SHP77 (cell line): ENCODE measurements around the gene CLDN4.
A peak's percentile ranks its signal among the peaks of the same experiment; 100 is the strongest.
"Not testable (repeated sequence)": the region's sequence is repeated elsewhere in the genome, so short reads cannot be mapped to it uniquely, and the experiment has no call there.

Experiments
- DNase-seq, 2 experiments: peaks; one replicate each; lab custom pipeline; 2025; lab: John Stamatoyannopoulos, UW

The CLDN4 gene, protein sequence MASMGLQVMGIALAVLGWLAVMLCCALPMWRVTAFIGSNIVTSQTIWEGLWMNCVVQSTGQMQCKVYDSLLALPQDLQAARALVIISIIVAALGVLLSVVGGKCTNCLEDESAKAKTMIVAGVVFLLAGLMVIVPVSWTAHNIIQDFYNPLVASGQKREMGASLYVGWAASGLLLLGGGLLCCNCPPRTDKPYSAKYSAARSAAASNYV

GRCh38 chr7:73830681-73831583 is at the start of gene CLDN4:
CLDN4 (plus strand) TSS chr7:73830996; CDS start chr7:73831202, 206 bp downstream.
- peak; percentile 62 to 77 for DNase-seq

DNA sequence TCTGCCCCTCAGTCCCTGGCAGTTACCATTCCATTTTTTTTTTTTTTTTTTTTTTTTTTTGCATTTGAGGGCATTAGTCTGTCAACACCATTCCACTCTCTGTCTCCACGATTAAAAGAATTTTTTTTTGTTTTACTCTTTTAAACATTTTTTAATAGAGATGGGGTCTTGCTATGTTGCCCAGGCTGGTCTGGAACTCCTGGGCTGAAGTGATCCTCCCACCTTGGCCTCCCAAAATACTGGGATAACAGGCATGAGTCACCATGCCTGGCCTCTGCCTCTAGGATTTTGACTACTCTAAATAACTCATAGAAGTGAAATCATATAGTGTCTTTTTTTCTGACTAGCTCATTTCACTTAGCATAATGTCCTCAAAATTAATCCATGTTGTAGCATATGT is 44.2 kb upstream of the CLDN4 start:
- DNase-seq: no peak

- not testable (repeated sequence) for DNase-seq
Measured at GRCh38 chr7:73787786-73788048, 43.1 kb upstream of the CLDN4 start.

DNA sequence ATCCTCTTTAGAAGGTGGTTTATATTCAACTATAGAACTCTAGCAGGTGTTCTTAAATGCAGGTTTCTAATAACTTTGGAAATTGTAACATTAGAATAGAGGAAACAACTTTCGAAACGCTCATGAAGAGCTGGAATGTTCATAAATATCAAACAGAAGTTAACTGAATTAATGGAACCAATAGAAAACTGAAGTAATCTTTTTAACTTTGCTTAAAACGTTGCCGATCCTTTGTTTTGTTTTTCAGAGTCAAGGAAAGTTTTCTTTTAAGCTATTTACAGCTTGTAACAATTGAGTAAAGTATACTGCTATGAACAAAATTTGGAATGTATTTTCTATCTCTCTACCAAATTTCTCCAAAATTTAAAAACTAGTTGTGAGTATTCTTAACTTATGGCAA is 41.7 kb upstream of the CLDN4 start:
- no peak for DNase-seq

GRCh38 chr7:73791170-73791690 is 39.6 kb upstream of the CLDN4 start:
- DNase-seq: not testable (repeated sequence)

- not testable (repeated sequence) for DNase-seq
Measured at GRCh38 chr7:73795188-73795587, 35.6 kb upstream of the CLDN4 start.

- not testable (repeated sequence) for DNase-seq
Measured at GRCh38 chr7:73796656-73797055, 34.1 kb upstream of the CLDN4 start.

GRCh38 chr7:73797176-73797575 is 33.6 kb upstream of the CLDN4 start:
- DNase-seq: not testable (repeated sequence)

DNA sequence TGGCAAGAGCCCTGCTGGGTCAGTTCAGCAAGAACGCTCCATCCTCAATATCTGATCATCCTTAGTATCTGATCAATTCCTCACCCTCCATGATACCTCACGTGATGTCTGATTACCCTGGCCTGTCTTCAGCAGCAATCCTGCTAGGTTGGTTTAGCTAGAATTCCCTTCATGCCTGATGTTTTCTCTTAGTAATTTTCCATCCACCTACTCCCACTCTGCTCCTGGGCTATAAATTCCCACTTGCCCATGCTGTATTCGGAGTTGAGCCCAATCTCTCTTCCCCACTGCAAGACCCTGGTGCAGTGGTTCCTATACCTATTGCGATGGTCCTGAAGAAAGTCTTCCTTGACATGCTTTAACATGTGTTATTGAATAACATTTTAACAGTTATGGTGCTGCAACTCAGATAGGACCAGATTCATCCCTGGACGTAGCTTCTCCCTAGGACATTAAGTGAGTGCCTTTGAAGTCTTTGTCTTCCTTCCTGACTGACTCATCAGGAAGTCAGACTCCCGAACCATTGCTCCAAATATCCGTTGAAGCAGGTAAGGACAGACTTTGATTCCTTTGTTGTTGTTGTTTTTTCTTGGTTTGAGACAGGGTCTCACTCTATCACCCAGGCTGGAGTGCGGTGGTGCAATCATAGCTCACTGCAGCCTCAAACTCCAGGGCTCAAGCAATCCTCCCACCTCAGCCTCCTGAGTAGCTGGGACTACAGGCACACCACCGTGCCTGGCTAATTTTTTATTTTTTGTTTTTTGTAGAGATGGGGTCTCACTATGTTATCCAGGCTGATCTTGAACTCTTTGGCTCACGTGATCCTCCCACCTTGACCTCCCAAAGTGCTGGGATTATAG is 31.3 kb upstream of the CLDN4 start:
- no peak for DNase-seq

GRCh38 chr7:73801577-73801976 is 29.2 kb upstream of the CLDN4 start:
- no peak for DNase-seq

DNA sequence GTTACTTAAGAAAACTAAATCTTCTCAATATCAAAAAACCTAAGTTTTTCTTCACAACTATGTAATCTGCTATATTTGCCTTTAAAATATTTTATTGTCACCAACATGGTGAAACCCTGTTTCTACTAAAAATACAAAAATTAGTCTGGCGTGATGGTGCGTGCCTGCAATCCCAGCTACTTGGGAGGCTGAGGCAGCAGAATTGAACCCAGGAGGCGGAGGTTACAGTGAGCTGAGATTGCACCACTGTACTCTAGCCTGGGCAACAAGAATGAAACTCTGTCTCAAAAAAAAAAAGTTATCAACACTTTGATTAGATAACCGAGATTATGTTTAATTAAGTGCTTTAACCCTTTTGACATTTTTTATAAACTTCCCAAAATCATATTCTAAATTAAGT is 28.3 kb upstream of the CLDN4 start:
- DNase-seq: no peak

- no peak for DNase-seq
Measured at GRCh38 chr7:73809467-73809951, 21.3 kb upstream of the CLDN4 start.

GRCh38 chr7:73810998-73811360 is 19.8 kb upstream of the CLDN4 start:
- no peak for DNase-seq

DNA sequence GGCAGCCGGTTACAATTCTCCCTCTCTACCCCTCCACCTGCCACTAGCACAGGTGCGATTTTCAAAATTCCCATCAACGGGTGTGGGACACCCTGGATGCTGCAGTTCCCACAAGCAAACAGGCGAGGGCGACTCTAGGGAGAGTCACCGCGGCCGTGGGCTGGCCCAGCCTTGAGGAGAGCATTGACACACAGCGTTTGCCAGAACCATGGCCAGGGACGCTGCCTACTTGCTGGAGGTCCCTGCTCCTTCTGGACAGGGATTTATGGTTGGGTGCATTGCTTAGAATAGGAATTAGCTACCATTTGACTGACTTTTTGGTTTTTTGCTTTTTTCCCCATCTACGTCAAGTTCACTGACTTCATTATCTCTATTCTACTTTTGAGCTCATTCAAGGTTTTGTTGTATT is 19.0 kb upstream of the CLDN4 start:
- peak; percentile 60 to 69 for DNase-seq

DNA sequence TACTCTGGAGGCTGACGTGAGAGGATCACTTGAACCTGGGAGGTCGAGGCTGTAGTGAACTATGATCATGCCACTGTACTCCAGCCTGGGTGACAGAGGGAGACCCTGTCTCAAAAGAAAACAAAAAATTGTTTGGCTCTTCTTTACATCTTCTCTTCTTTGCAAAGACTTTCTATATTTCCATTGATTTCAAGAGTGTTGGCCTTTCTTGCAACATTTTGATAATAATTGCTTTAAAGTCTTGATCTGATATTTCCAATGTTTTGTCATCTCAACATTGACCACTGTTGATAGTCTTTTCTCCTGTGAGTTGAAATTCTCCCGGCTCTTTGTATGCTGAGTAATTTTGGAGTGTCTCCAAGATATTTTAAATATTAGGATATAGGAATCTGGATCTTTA is 17.8 kb upstream of the CLDN4 start:
- DNase-seq: no peak

GRCh38 chr7:73815436-73815835 is 15.4 kb upstream of the CLDN4 start:
- no peak for DNase-seq

- DNase-seq: no peak
Measured at GRCh38 chr7:73817121-73817520, 13.7 kb upstream of the CLDN4 start.

- no peak for DNase-seq
Measured at GRCh38 chr7:73820013-73820412, 10.8 kb upstream of the CLDN4 start.

DNA sequence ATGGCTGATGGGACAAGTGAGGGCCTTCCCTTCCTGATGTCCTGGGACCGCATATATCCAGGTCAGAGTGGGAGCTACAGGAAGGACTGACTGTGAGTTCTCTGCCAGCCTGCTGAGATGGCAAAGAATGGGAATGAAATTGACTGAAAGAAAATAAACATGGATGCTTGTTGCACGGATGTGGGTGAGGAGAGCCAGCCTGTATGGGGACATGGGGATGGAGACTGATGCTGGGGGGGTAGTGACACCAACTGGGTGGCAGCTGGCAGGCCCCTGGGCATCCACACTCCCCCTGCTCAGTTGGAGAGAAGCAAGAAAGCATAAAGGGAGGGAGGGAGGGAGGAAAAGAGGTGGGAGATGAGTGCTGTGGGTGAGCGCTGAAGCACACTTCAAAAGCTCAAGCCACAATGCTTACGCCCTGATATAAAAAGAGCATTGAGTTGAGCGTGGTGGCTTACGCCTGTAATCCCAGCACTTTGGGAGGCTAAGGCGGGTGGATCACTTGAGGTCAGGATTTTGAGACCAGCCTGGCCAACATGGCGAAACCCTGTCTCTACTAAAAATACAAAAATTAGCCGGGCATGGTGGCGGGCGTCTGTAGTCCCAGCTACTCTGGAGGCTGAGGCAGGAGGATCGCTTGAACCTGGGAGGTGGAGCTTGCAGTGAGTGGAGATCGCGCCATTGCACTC is 9.1 kb upstream of the CLDN4 start:
- DNase-seq: not testable (repeated sequence)

- peak; percentile 17 to 60 for DNase-seq
Measured at GRCh38 chr7:73822319-73823173, 8.2 kb upstream of the CLDN4 start.

DNA sequence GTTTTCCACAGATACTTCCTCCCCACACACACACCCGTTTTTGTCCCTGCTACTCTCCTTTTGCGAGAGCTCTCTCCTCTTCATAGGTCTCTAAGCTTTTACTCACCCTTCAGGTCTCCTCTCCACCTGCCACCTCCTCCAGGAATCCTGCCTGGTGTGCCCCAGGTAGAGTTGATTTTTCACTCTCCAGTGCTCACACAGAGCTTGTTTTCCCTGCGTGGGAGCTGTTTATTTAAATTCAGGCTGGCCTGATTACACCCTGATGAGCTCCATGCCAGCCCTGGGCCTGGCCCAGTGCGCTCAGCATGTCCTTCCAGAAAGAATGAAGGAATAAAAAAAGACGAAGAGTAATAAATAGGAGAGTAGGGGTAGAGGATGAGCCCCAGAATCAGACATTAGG is 7.5 kb upstream of the CLDN4 start:
- DNase-seq: no peak
